ENCODE results near the gene THUMPD1.
"Not testable (repeated sequence)": the region's sequence is repeated elsewhere in the genome, so short reads cannot be mapped to it uniquely, and the experiment has no call there.

The THUMPD1 gene

DNA sequence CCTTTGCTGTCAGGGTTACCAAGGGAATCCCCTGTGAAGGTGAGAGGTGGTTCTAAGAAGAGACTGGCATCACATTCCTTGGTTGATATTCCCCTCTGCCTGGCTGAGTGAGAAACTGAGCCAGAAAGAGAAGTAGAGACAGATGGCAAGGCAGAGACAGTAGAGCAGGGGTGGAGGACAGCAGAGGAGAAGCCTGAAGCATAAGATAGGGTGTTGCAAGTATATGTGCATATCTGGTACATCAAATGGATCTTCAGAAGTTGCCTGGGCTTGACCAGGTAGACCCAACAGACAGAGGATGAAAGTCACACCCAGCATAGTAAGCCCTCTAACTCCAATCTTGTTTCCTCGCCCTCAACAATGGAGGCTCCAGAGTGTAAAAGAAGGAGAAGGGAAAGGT lies 7.9 kb upstream of the THUMPD1 start:
- no peak for DNase-seq (ENCODE audit: low read depth)

DNA sequence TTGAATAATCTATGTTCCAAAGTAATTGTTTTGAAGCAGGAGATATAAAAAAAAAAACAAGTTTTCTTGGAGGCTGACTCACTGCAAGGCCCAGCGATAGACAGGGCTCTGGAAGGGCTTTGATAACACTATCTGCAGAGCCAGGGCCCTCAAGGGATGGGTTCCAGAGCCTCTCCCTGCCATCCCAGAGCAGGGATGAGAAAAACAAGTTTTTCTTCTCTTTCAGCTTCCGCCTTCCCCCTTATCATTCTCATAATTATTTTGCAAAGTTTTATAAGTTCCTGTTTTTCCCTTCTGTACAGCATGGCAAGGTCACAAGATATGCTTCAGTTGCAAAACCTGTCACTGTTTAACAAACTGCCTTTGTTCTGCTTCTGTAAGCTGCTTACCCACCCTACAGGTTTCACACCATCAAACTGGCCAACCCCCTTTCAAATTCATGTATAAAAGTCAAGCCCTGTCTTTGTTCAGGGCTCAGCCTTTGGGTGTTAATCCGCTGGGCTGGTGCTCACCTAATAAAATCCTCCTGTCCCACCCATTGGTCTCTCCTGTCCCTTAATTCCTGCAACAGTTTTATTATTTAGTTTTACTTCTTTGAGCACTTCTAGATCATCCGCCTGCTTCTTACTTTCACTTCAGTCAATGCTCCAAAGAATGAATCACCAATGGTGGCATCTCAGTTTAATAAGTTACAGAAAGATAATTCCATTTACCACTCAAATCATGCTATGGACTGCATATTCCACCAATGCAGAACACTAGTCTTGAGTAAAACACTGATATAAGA lies 5.6 kb upstream of the THUMPD1 start:
- DNase-seq (ENCODE audit: low read depth) = no peak

DNA sequence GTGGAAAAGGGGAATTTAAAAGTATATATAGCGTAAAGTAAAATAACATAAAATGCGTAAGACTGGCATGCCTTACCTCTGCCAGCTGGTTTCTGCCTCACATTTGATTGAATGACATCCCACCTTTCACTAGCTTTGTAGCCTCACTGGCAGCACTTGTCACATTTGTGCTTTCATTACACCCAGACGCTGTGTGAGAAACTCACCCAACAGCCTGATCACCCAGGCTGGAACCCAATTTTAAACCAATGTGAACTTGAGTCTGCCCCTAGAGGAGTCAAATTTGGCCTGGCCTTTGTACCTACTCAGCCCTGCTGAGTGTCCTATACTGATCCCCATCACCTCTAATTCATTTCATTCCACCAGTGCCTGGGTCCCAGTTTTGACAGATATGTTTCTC lies 4.8 kb upstream of the THUMPD1 start:
- no peak for DNase-seq (ENCODE audit: low read depth)

DNA sequence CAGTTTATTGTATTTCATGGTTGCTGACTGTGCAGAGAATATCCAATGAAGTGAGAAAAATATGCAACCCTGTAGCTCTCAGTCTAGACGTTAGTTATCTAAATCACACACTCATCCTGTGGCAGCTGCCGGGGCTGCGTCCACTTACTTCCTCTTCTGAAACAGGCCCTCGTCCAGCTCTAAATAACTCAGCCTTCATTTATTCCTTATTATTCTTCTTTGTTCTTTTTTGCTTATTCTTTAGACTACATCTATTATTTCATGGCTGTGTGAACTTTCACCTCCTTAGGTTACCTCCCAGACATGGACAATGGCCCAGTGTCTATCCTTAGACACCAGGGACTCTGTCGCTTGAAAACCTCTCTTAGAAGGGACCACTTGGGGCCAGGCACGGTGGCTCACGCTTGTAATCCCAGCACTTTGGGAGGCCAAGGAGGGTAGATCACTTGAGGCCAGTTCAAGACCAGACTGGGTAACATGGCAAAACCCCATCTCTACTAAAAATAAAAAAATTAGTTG lies 3.4 kb upstream of the THUMPD1 start:
- DNase-seq (ENCODE audit: low read depth) = no peak

DNA sequence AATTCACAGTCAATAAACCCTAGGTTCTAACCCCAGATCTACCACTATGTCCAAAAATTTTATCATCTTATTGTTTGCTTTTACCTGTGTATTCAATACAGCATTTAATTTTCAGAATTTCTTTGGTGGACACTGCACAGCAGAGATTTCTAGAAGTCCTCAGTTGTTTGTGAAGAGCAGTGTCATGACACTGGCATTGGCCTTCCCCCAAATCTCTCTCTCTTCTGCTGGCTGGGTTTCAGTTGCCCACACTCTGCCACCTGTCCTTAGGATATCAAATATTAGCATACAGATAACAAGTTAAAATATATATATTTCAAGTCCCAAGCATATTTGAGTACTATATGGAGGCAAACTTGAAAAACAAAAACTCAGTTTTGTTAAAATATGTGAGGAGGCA lies 2.0 kb upstream of the THUMPD1 start:
- DNase-seq (ENCODE audit: low read depth) = no peak

DNA sequence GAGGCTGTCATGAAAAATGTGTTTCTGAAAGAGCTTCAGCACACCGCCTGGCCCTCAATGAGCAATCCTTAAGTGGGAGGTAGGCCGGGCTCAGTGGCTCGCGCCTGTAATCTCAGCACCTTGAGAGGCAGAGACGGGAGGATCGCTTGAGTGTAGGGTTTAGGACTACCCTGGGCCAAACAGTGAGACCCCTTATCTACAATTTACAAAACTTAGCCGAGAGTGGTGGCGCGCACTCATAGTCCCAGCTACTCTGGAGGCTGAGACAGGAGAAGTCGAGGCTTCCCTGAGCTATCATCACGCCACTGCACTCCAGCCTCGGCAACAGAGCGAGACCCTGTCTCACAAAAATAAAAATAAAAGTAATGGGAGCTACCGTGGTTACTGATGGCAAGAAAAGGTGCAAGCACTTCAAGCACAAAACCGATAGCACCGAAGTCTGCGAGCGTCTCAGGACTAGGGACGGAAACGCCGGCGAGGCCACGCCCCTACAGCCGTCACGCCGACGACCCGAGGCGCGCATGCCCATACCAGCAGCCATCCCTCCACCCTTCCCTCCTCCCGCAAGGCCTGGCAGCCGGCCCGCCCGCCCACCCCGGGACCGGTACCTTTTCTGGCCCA lies 607 bp downstream of the THUMPD1 start:
- peak; percentile 84 for DNase-seq (ENCODE audit: low read depth)

DNA sequence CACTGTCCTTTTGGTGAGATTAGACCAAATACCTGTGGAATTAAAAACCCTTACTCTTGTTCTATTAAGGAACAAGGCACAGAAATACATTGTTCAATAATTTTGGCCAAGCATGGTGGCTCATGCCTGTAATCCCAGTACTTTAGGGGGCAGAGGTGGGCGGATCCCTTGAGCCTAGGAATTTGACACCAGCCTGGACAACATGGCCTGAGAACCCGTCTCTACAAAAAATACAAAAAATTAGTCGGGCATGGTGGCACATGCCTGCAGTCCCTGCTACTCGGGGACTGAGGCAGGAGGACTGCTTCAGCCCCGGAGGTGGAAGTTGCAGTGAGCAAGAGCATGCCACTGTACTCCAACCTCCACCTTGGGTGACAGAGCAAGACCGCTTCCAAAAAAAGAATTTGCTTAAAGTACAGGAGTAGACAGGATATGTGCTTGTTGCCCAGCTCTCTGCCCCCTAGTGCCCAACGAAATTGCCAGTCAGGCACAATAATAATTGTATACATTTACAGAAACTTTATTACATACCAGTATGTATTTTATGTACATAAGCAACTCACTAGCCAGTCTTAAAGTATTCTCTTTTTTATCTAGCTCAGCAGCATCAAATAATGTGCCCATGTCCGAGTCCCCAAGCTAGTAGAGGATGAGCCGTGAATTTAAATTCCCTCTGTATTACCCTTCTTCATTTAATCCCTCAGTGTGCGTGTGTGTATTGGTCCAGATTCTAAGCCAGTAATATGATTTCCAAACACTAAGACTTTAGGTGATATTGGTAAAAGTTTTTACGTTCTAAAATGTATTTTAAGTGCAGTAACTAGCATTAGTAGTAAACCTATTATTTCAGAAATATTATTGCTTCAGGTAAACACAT lies 1.4 kb downstream of the THUMPD1 start:
- no peak for DNase-seq (ENCODE audit: low read depth)

DNA sequence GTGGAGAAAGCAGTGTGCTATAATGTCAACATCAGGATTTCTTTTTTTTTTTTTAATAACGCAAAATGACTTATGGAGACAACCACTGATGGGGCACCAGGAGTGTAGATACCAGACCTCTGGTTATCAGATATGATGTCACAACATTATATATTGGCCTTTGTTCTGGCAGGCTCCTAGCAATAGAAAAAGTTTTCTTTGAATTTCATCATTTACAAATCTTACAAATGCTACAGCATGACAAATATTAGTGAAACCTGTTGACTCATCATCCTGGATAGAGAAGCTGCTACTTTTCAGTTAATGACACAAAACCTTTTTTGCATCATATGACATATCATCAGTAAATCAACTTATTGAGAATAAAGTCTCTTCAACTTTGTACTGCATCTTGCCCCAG lies 6.1 kb downstream of the THUMPD1 start:
- DNase-seq (ENCODE audit: low read depth) = no peak

DNA sequence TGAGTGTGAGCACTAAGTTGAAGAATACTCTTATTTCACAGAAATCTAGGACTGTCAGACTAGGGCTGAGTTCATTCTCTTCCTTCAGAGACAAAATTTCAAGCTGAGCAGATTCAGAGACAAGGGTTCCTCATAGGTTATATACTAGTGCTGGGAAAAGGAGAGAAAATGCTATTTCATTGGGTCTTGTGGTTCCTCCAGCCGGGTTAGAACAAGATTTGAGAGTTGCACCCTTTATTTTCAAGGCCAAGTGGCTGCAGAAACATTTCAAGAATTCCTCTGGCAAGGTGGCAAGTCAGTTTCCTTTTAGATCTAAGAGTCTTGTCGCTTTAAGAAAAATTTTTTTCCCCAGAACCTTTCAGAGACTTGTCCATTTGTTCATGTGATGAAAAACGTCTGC lies 6.8 kb downstream of the THUMPD1 start:
- DNase-seq (ENCODE audit: low read depth) = no peak

DNA sequence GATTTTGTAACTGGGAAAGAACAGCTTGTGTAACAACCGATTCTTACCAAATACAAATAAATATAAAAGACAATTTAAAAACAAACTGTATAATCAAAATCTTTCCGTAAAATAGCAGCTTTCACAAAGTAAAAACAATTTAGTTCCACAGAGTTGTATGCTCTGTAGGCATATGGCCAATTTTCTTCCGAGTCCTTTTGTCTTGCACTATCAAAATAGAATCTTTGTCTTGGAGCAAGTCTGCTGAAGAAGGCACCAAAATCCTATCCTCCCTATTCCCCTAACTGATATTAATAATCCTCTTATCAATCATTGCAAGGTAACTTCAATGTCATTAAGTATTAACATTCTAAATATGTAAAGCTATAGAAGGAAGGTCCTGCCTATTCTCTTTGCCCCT lies 7.6 kb downstream of the THUMPD1 start:
- DNase-seq (ENCODE audit: low read depth) = no peak

DNA sequence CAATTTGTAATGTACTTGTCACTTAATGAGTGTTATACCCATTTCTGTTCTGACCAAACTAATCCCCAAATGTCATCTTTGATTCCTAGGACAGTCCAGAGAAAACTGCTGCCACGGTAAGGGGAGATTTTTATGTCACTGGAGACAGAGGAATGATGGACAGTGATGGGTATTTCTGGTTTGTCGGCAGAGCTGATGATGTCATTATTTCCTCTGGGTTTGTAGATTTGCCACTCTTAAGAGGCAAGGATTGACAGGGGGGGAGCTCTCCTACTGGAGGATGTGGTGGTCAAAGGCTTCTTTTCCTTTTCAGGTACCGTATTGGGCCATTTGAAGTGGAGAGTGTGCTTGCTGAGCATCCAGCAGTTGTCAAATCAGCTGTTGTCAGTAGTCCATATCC lies 12.5 kb downstream of the THUMPD1 start:
- DNase-seq (ENCODE audit: low read depth) = no peak

DNA sequence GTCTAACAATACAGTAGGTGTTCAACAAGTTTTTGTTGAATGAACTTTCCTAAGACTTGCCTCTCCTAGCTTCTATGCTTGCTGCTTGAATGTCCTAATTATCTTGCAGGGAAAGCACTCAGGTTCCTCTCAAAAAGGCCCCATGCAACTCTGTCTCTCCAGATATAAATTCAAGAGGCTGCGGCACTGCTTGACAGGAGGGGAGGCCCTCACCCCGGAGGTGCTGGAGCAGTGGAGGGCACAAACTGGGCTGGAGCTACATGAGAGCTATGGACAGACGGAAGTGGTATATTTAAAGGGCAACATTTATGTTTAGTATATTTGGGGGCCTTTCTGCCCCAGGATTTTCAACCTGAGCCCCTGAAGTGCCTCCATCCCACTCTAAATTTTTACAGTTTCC lies 14.4 kb downstream of the THUMPD1 start:
- DNase-seq (ENCODE audit: low read depth) = no peak

DNA sequence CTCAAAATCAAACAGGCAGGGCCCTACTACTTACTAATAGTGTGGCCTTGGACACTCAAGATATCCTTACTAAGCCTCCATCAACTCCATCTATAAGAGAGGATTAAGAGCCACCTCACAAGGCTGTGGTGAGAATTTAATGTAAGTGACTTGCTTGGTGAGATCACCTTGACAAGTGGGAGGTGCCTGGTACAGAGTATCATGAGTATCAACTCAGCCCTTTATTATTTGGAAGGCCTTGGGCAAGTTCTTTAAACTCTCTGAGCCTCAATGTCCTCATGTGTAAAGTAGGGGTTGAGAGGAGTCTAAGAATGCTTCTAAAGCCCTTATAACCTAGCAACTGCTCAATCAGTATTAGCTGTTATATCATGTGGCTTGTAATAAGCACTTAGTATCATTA lies 15.0 kb downstream of the THUMPD1 start:
- no peak for DNase-seq (ENCODE audit: low read depth)

DNA sequence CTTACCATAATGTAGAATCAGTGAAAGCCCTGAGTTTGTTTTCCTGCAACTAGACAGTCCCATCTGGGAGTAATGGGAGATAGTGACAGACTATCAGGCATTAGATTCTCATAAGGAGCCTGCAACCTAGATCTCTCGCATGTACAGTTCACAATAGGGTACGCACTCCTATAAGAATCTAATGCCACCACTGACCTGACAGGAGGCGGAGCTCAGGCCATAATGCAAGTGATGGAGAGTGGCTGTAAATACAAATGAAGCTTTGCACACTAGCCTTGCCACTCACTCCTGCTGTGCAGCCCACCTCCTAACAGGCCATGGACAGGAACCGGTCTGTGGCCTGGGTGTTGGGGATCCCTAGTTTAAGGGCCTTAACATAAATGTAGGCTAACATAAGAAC lies 21.4 kb downstream of the THUMPD1 start:
- no peak for DNase-seq (ENCODE audit: low read depth)

DNA sequence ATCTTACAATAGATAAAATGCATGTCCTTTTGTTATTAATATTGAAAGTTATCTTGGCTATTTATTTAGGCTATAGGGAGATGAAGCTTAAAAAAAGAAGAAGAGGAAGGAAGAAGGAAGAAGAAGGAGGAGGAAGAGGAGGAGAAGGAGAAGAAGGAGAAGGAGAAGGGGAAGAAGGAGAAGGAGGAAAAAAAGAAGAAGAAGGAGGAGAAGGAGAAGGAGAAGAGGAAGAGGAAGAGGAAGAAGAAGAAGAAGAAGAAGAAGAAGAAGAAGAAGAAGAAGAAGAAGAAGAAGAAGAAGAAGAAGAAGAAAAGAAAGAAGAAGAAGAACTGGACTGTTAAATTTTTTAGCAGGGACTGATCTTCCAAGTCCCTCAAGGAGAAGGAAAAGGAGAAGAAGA lies 23.9 kb downstream of the THUMPD1 start:
- not testable (repeated sequence) for DNase-seq (ENCODE audit: low read depth)

DNA sequence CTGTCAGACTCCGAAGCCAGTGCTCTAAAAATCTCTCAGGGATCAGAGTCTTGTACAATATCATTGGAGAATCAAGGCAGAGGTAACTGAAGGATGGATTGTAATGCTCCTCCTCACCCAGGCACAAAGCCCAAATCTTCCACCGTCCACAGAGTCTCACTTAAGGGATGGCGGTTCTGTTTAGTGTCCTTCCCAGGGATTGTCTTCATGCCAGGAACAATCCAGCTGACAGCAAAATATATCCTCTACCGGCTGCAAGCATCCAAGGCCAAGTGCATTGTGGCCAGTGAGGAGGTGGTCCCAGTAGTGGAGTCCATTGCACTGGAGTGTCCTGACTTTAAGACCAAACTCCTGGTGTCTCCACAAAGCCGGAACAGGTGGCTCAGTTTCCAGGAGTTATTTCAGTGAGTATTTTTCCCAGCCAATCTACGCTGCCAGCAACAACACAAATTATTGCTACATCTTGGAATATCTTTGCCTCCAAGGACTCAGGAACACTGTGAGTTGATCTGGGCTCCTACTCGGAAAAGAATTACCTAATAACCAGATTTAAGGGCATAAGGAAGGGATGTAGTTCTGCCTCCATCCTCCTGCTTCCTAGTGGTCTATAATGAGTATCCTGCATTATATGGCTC lies 30.2 kb downstream of the THUMPD1 start:
- no peak for DNase-seq (ENCODE audit: low read depth)

DNA sequence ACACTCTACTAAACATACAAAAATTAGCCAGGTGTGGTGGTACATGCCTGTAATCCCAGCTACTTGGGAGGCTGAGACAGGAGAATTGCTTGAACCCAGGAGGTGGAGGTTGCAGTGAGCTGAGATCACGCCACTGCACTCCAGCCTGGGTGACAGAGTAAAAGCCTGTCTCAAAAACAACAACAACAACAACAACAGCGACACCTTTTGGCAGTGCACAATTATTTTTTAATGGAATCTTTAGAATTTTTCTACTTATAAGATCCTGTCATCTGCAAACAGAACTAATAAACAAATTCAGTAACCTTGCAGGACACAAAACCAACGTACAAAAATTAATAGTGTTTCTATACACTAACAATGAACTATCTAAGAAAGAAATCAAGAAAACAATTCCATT lies 33.5 kb downstream of the THUMPD1 start:
- DNase-seq (ENCODE audit: low read depth) = not testable (repeated sequence)

DNA sequence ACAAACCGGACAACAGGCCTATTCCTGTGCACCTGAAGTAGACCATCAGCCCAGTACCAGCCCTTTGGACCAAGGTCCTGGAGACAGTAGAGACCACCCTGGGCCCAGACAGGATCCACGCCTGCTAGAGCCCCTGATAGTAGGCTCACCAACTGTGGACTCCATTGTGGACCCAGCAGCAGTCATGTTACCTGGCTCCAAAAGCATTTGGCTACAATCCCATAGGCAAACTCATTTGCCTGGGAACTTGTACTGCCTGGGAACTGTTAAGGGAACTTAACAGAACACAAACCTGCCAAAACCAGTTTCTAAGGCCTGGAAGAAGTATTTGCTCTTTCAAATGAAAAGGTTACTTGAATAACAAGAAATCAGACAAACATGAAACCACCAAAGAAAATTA lies 34.2 kb downstream of the THUMPD1 start:
- no peak for DNase-seq (ENCODE audit: low read depth)

DNA sequence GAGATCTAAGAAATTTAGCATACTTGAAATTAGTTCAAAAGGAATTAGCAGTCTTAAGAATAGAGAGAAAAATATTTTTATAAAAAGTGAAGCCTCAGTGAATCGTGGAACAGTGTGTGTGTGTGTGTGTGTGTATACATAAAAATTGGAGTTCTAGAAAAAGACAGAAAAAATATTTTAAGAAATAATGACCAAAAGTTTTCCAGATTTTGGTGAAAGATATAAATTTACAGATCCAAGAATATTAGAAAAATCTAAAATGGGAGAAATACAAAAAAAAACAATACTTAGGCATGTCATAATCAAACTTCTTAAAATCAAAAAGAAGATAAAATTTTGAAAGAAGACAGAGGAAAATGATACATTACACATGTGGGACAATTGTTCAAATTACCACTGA lies 35.6 kb downstream of the THUMPD1 start:
- not testable (repeated sequence) for DNase-seq (ENCODE audit: low read depth)

DNA sequence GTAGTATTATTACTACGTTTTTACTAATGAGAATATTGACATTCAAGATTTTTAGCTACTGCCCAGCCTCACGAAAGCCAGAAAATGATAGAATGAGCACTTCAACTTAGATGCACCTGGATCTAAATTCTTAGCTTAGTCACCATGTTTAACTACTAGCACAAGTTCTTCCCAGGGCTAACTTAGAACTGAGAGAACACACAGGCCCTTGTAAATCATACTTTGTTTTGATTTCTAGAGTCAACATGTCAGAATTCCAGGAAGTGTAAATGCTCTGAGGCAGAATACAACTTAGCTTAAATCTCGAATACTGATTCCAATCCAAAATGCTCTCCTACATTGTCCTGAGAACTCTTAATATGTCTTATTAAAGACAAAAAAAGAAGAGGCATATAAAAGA lies 37.3 kb downstream of the THUMPD1 start:
- DNase-seq (ENCODE audit: low read depth) = no peak

DNA sequence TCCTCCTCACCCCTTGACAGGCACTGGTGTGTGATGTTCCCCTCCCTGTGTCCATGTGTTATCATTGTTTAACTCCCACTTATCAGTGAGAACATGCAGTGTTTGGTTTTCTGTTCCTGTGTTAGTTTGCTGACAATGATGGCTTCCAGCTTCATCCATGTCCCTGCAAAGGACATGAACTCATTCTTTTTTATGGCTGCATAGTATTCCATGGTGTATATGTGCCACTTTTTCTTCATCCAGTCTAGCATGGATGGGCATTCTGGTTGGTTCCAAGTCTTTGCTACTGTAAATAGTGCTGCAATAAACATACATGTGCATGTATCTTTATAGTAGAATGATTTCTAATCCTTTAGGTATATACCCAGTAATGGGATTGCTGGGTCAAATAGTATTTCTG lies 39.9 kb downstream of the THUMPD1 start:
- DNase-seq (ENCODE audit: low read depth) = not testable (repeated sequence)

DNA sequence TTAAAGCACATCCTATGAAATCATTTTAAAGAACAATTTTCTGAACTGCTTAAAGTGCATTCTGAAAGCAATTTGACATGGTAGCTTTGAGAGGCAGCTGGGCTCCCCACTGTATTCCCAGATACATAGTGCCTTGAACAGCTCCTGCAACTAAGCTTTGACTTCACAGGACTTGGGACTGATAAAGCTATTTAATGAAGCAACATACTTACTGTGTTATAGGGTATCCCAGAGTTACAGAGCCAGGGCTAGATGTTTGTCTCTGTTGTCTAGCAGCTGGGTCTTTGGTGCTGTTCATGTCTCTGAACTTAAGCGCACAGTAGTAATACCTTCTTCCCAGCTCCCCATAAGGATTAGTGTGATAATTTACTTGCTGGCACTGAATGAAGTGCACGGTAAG lies 45.0 kb downstream of the THUMPD1 start:
- DNase-seq (ENCODE audit: low read depth) = no peak
